ENCODE results near the gene SSR1. TPM values are rescaled to one million over a fixed set of nuclear protein-coding genes. Genes with fewer than 3 reads are reported as not detected.

SSR1 gene
- total RNA-seq, 2 experiments from 2014 or later, result 31.6 to 138 TPM

DNA sequence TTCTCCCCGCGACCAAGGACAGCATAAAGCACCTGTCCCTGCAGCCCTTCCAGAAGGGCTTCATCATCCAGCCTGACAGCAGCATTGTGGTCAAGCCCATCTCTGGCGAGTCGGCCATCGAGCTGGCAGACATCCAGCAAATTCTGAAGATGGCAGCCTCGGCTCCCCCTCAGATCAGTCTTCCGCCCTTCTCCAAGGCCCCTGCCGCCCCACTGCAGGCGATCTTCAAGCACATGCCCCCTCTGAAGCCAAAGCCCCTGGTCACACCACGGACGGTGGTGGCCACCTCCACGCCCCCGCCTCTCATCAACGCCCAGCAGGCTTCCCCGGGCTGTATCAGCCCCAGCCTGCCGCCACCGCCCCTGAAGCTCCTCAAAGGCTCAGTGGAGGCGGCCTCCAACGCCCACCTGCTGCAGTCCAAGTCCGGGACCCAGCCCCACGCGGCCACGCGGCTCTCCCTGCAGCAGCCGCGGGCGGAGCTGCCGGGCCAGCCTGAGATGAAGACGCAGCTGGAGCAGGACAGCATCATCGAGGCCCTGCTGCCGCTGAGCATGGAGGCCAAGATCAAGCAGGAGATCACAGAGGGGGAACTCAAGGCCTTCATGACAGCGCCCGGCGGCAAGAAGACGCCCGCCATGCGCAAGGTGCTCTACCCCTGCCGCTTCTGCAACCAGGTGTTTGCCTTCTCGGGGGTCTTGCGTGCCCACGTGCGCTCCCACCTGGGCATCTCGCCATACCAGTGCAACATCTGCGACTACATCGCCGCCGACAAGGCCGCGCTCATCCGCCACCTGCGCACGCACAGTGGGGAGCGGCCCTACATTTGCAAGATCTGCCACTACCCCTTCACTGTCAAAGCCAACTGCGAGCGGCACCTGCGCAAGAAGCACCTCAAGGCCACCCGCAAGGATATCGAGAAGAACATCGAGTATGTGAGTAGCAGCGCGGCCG is 83.3 kb downstream of the SSR1 start:
- no peaks in the 10 kb centered on the region for H3K4me1 ChIP-seq (ENCODE audit: insufficient read depth, low read length, poor library complexity, severe bottlenecking)
- ChIA-PET POLR2A (no interaction called here), CTCF (ENCODE audit: unreplicated experiment) (no interaction called here)
- DNase-seq (ENCODE audit: low spot score), result no peak
- H3K9me2 ChIP-seq (ENCODE audit: insufficient read depth, low read length), result no peaks in the 10 kb centered on the region
- no peaks in the 10 kb centered on the region for H4K20me1 ChIP-seq (ENCODE audit: insufficient read depth, low read length)
- no TSS peak for BruUV-seq (replicated peaks)
- H2AFZ ChIP-seq (ENCODE audit: low read length), result no peak overlapping the region
- H3K4me2 ChIP-seq (ENCODE audit: low read length), result no peak overlapping the region
- H3K9me3 ChIP-seq (ENCODE audit: low read length), result no peaks in the 10 kb centered on the region
- H3K79me2 ChIP-seq (ENCODE audit: insufficient read depth, low read depth, low read length), result no peaks in the 10 kb centered on the region
- intact Hi-C loops (cut with micrococcal nuclease; ENCODE audit: unreplicated experiment), result no loop called here
- H3K36me3 ChIP-seq (ENCODE audit: insufficient read depth, low read length), result no peaks in the 10 kb centered on the region
- no peak overlapping the region for H3K27ac ChIP-seq (ENCODE audit: low read depth, low read length, poor library complexity, severe bottlenecking)
- TF ChIP-seq, protein P1, sequence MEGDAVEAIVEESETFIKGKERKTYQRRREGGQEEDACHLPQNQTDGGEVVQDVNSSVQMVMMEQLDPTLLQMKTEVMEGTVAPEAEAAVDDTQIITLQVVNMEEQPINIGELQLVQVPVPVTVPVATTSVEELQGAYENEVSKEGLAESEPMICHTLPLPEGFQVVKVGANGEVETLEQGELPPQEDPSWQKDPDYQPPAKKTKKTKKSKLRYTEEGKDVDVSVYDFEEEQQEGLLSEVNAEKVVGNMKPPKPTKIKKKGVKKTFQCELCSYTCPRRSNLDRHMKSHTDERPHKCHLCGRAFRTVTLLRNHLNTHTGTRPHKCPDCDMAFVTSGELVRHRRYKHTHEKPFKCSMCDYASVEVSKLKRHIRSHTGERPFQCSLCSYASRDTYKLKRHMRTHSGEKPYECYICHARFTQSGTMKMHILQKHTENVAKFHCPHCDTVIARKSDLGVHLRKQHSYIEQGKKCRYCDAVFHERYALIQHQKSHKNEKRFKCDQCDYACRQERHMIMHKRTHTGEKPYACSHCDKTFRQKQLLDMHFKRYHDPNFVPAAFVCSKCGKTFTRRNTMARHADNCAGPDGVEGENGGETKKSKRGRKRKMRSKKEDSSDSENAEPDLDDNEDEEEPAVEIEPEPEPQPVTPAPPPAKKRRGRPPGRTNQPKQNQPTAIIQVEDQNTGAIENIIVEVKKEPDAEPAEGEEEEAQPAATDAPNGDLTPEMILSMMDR (conservative IDR thresholded peaks at IDR 0.05; ENCODE audit: low read length), result no peak
- no peak for TF ChIP-seq EZH2phosphoT487 (IDR thresholded peaks at IDR 0.05; ENCODE audit: borderline replicate concordance, low read depth, low read length)
- H3K4me3 ChIP-seq (ENCODE audit: low read depth, low read length, poor library complexity, severe bottlenecking), result no peak overlapping the region

DNA sequence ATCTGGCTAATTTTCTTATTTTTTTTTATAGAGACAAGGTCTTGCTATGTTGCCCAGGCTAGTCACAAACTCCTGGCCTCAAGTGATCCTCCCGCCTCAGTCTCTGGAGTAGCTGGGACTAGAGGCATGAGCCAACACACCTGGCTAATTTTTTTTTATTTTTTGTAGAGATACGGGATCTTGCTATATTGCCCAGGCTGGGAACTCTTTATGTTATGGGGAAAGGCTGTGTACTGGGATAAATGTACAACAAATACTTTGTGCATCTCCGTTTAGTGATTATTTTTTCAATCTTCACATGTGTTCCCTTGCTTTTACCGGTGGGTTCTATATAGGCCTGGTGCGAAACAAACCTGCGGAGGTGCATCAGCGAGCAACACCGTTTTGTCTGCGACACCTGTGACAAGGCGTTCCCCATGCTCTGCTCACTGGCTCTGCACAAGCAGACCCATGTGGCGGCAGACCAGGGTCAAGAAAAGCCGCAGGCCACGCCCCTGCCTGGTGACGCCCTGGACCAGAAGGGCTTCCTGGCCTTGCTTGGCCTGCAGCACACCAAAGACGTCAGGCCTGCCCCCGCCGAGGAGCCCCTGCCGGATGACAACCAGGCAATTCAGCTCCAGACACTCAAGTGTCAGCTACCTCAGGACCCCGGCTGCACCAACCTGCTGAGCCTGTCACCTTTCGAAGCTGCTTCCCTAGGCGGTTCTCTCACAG is 84.2 kb downstream of the SSR1 start:
- DNase-seq (ENCODE audit: low spot score), result no peak
- no peaks in the 10 kb centered on the region for H3K4me1 ChIP-seq (ENCODE audit: insufficient read depth, low read length, poor library complexity, severe bottlenecking)
- no peaks in the 10 kb centered on the region for H4K20me1 ChIP-seq (ENCODE audit: insufficient read depth, low read length)
- TF ChIP-seq EZH2phosphoT487 (IDR thresholded peaks at IDR 0.05; ENCODE audit: borderline replicate concordance, low read depth, low read length), result no peak
- TF ChIP-seq, protein P1 (conservative IDR thresholded peaks at IDR 0.05; ENCODE audit: low read length), result no peak
- H3K27ac ChIP-seq (ENCODE audit: low read depth, low read length, poor library complexity, severe bottlenecking), result no peak overlapping the region
- no peaks in the 10 kb centered on the region for H3K79me2 ChIP-seq (ENCODE audit: insufficient read depth, low read depth, low read length)
- H3K9me2 ChIP-seq (ENCODE audit: insufficient read depth, low read length), result no peaks in the 10 kb centered on the region
- POLR2A ChIA-PET, result interaction anchor here (0.7 kb wide), 1 partner anchor 150 kb away, joined by 5 read pairs; no protein-coding TSS in a partner anchor
- BruUV-seq (replicated peaks), result no TSS peak
- H2AFZ ChIP-seq (ENCODE audit: low read length), result no peak overlapping the region
- no peak overlapping the region for H3K4me2 ChIP-seq (ENCODE audit: low read length)
- CTCF ChIA-PET (ENCODE audit: unreplicated experiment), result no interaction called here
- H3K36me3 ChIP-seq (ENCODE audit: insufficient read depth, low read length), result no peaks in the 10 kb centered on the region
- no peak overlapping the region for H3K4me3 ChIP-seq (ENCODE audit: low read depth, low read length, poor library complexity, severe bottlenecking)
- H3K9me3 ChIP-seq (ENCODE audit: low read length), result no peaks in the 10 kb centered on the region
- intact Hi-C loops (cut with micrococcal nuclease; ENCODE audit: unreplicated experiment), result no loop called here

All from OCI-LY7 (cell line).